ENCODE data around the gene TSEN34.

TSEN34 gene

GRCh38 chr19:54160182-54160811, 30.8 kb upstream of the TSEN34 start:
- H3K4me3 ChIP-seq (ENCODE audit: low read depth, low read length), result peak overlapping the region; percentile 73
- H3K4me1 ChIP-seq (ENCODE audit: control insufficient read depth, insufficient read depth, low read length), result peaks cover 4% of the 10 kb centered on the region; the same call in 1 of the 2 replicates
- ChIA-PET POLR2A (interaction anchor here (0.5 to 3.2 kb wide), 12 partner anchors 8 to 50 kb away, joined by 3 to 60 read pairs (median 8); partner anchors contain the start of genes CNOT3, MBOAT7, PRPF31 and RPS9), CTCF (interaction anchor here (1.0 to 1.8 kb wide), 5 partner anchors 8 to 230 kb away, joined by 4 to 15 read pairs (median 5); no protein-coding TSS in a partner anchor)
- H3K36me3 ChIP-seq (ENCODE audit: control insufficient read depth in 2 of 2, insufficient read depth in 1 of 2, low read length in 2 of 2), result peaks cover 8 to 26% of the 10 kb centered on the region in 2 experiments; a peak in 2 of 3 replicates
- H3K9me3 ChIP-seq (ENCODE audit: control insufficient read depth, insufficient read depth, low read depth, low read length), result no peaks in the 10 kb centered on the region
- no peak for TF ChIP-seq ZBTB8A (tag by site-specific recombination; IDR thresholded peaks at IDR 0.05)
- peak; percentile 30 for TF ChIP-seq GLIS2 (tag by site-specific recombination; IDR thresholded peaks at IDR 0.05)
- no peak for TF ChIP-seq ZFP41 (tag by site-specific recombination; IDR thresholded peaks at IDR 0.05; ENCODE audit: borderline replicate concordance)
- TF ChIP-seq ZNF843 (tag by site-specific recombination; IDR thresholded peaks at IDR 0.05), result peak; percentile 32; the same call in 1 of the 2 replicates
- 0 out of 2 replicates have a peak, but pooled peaks have one; percentile 8 for TF ChIP-seq TRIM28 (IDR thresholded peaks at IDR 0.05; ENCODE audit: borderline replicate concordance, low read length)
- TF ChIP-seq ZNF660 (tag by site-specific recombination; IDR thresholded peaks at IDR 0.05), result 0 out of 2 replicates have a peak, but pooled peaks have one; percentile 70
- 0 out of 2 replicates have a peak, but pooled peaks have one; percentile 20 for TF ChIP-seq ZNF366 (tag by site-specific recombination; conservative IDR thresholded peaks at IDR 0.05)
- TF ChIP-seq ZNF521 (tag by site-specific recombination; IDR thresholded peaks at IDR 0.05), result no peak
- peak; percentile 55; the same call in 1 of the 2 replicates for TF ChIP-seq ZNF2 (tag by site-specific recombination; IDR thresholded peaks at IDR 0.05)
- TF ChIP-seq ZNF621 (tag by site-specific recombination; IDR thresholded peaks at IDR 0.05), result no peak
- TF ChIP-seq ZBTB48 (tag by site-specific recombination; IDR thresholded peaks at IDR 0.05), result peak; percentile 78
- TF ChIP-seq GLI4 (tag by site-specific recombination; IDR thresholded peaks at IDR 0.05), result no peak
- TF ChIP-seq ZFP37 (tag by site-specific recombination; IDR thresholded peaks at IDR 0.05), result peak; percentile 58; the same call in 1 of the 2 replicates
- no peak for TF ChIP-seq SETDB1 (IDR thresholded peaks at IDR 0.05; ENCODE audit: insufficient read length, low read length)
- TF ChIP-seq ZBTB26 (tag by site-specific recombination; optimal IDR thresholded peaks at IDR 0.05), result peak; percentile 9
- TF ChIP-seq YY1 (tag by site-specific recombination; IDR thresholded peaks at IDR 0.05), result no peak
- TF ChIP-seq ZNF24 (tag by site-specific recombination; IDR thresholded peaks at IDR 0.05), result 0 out of 2 replicates have a peak, but pooled peaks have one; percentile 23
- TF ChIP-seq ZNF26 (tag by site-specific recombination; IDR thresholded peaks at IDR 0.05), result no peak
- TF ChIP-seq ZFHX2 (tag by site-specific recombination; conservative IDR thresholded peaks at IDR 0.05), result peak; percentile 92
- TF ChIP-seq ZNF558 (tag by site-specific recombination; IDR thresholded peaks at IDR 0.05), result no peak
- TF ChIP-seq, protein P1, sequence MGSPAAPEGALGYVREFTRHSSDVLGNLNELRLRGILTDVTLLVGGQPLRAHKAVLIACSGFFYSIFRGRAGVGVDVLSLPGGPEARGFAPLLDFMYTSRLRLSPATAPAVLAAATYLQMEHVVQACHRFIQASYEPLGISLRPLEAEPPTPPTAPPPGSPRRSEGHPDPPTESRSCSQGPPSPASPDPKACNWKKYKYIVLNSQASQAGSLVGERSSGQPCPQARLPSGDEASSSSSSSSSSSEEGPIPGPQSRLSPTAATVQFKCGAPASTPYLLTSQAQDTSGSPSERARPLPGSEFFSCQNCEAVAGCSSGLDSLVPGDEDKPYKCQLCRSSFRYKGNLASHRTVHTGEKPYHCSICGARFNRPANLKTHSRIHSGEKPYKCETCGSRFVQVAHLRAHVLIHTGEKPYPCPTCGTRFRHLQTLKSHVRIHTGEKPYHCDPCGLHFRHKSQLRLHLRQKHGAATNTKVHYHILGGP (tag by site-specific recombination; IDR thresholded peaks at IDR 0.05), result no peak
- no peak for TF ChIP-seq FEZF1 (tag by site-specific recombination; IDR thresholded peaks at IDR 0.05)
- TF ChIP-seq, protein P2, sequence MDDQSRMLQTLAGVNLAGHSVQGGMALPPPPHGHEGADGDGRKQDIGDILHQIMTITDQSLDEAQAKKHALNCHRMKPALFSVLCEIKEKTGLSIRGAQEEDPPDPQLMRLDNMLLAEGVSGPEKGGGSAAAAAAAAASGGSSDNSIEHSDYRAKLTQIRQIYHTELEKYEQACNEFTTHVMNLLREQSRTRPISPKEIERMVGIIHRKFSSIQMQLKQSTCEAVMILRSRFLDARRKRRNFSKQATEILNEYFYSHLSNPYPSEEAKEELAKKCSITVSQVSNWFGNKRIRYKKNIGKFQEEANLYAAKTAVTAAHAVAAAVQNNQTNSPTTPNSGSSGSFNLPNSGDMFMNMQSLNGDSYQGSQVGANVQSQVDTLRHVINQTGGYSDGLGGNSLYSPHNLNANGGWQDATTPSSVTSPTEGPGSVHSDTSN (CRISPR knock-in tag; IDR thresholded peaks at IDR 0.05), result no peak
- TF ChIP-seq EGR2 (tag by site-specific recombination; IDR thresholded peaks at IDR 0.05; ENCODE audit: low read depth), result peak; percentile 90
- TF ChIP-seq, protein P3, sequence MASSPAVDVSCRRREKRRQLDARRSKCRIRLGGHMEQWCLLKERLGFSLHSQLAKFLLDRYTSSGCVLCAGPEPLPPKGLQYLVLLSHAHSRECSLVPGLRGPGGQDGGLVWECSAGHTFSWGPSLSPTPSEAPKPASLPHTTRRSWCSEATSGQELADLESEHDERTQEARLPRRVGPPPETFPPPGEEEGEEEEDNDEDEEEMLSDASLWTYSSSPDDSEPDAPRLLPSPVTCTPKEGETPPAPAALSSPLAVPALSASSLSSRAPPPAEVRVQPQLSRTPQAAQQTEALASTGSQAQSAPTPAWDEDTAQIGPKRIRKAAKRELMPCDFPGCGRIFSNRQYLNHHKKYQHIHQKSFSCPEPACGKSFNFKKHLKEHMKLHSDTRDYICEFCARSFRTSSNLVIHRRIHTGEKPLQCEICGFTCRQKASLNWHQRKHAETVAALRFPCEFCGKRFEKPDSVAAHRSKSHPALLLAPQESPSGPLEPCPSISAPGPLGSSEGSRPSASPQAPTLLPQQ (tag by site-specific recombination; IDR thresholded peaks at IDR 0.05), result no peak
- TF ChIP-seq ZEB2 (tag by site-specific recombination; IDR thresholded peaks at IDR 0.05), result 0 out of 2 replicates have a peak, but pooled peaks have one; percentile 20
- peak; percentile 57 for TF ChIP-seq SP2 (tag by site-specific recombination; IDR thresholded peaks at IDR 0.05)
- no peak for TF ChIP-seq BCL11B (tag by site-specific recombination; IDR thresholded peaks at IDR 0.05; ENCODE audit: low read depth)
- TF ChIP-seq KLF8 (tag by site-specific recombination; IDR thresholded peaks at IDR 0.05), result peak; percentile 59; the same call in 1 of the 2 replicates
- peak; percentile 62 for TF ChIP-seq ZBTB20 (tag by site-specific recombination; IDR thresholded peaks at IDR 0.05)
- peak; percentile 64 for TF ChIP-seq ZNF335 (tag by site-specific recombination; conservative IDR thresholded peaks at IDR 0.05)
- no peak for TF ChIP-seq ZNF121 (tag by site-specific recombination; IDR thresholded peaks at IDR 0.05)
- H3K27ac ChIP-seq (ENCODE audit: extremely low read depth, low read depth, low read length), result peak overlapping the region; percentile 78

Data from HEK293 (cell line).